ENCODE results near the gene TMEM106C.

Gene TMEM106C

DNA sequence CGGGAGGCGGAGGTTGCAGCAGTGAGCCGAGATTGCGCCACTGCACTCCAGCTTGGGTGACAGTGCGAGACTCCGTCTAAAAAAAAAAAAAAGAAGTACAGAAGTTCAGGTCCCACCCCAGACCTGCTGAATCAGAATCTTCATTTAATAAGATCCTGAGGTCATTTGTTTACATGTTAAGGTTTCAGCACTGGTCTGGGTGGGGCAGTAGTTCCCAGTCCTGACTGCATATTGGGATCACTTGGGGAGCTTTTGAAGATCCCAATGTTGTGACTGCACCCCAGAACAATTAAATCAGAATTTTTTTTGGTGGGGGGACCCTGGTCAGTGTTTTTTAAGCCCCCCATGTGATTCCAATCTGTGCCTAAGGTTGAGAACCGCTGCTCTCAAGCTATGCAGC, 52.6 kb downstream of the TMEM106C start:
- no peak for DNase-seq

DNA sequence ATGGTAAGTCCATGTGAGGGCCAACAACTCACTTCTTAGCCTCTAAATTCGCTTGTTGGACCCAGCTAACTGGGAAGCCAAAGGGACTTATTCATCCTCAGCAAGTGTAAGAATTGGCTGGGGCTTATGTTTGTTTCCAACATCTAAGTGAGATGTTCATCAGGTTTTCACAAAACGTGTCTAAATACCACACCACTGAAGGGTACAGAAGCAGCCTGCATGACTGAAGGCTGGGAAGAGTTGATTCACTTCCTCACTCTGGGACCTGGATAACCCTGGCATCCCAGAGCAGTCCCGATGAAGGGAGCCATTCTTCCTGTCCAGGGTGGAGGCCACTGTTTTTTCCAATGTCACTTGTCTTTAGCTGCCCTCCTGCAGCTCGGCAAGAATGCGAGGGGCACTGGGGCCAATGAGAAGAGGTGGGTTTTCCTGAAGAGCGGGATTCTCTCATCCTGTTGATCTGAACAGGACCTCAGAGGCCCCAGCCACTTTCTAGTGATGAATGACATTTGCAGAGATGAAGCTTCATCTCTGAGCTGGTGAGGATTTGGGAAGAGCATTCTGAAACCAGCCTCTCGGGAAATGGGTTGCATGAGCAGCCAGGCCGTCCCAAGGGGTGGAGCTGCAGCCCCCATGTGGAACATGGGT, 53.1 kb downstream of the TMEM106C start:
- DNase-seq: no peak

DNA sequence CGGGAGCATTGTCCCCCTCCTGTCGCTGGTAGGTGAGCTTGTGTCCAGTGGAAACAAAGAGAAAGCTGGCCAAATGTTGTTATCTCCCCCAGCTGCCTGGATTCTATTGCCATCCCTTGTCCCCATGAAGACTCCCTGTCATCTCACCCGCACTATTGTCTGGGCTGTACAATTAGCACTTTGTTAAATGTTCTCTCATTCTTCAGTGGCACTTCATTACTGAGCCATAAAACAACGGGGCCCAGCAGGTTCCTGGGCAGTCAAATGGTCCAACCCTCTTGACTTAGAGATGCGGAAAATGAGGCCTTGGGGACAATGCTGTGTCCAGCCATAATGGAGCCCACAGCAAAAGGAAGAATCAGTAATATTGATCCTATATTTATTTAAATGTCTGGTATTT, 54.1 kb downstream of the TMEM106C start:
- peak in 16 of 51 donors; percentile 4 to 55 (median 24) for DNase-seq

GRCh38 chr12:48017921-48018617, 54.7 kb downstream of the TMEM106C start:
- DNase-seq: no peak

Data from hypothalamus (tissue), 51 donors.